Measurements from ENCODE around the gene ARPC2. TPM values are rescaled to one million over a fixed set of nuclear protein-coding genes. Genes with fewer than 3 reads are reported as not detected.

Gene ARPC2
- polyA plus RNA-seq, 2 donors: 150 to 426 TPM

DNA sequence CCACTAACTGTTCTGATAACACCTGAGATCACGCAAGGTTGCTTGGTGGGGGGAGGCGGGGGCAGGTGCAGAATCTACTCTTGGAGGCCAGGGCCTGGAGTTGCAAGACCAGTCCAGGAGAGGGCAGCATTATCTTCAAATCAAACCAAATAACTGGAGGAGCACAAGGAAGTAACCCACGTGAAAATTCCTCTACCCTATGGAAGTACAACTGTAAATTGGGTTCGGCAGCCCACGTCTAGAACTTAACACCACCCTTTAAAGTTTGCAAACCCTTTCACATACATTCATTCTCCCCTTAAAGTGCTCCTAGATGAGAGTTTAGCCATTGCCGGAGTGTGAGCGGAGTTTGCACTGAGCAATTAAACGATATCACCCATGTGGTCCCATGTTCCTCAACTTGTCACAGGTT, 30.6 kb upstream of the ARPC2 start:
- Histone ChIP-seq H3K4me3 (ENCODE audit: low read depth in 1 of 2, low read length in 2 of 2) (no peak overlapping the region), H3K27me3 (ENCODE audit: control insufficient read depth in 1 of 2, insufficient read depth in 2 of 2, low read length in 2 of 2) (no peaks in the 10 kb centered on the region), H3K36me3 (ENCODE audit: control insufficient read depth in 2 of 2, insufficient read depth in 2 of 2, low read length in 1 of 2) (no peaks in the 10 kb centered on the region), H3K4me1 (ENCODE audit: control insufficient read depth in 2 of 2, insufficient read depth in 2 of 2, low read length in 1 of 2) (no peaks in the 10 kb centered on the region), H3K27ac (ENCODE audit: low read depth in 2 of 2, low read length in 1 of 2) (no peak overlapping the region), H3K9me3 (ENCODE audit: control insufficient read depth in 2 of 2, insufficient read depth in 1 of 2, low read depth in 1 of 2, low read length in 1 of 2) (no peaks in the 10 kb centered on the region)
- 36 to 39% methylated on average over 8 of the region's 8 CpGs for WGBS, 2 donors

DNA sequence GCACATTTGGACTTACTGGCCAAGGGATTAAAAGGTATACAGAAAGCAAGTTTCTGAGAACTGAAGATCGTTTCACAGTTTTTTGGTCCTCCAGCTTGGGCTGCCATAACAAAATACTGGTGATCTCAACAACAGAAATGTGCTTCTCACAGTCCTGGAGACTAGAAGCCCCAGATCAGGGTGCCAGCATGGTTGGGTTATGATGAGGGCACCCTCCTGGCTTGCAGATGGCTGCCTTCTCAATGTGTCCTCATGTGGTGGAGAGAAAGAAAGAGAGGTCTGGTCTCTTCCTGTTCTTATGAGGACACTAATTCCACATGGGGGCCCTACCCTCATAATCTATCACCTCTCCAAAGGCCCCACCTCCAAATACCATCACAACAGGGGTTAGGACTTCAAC, 30.1 kb upstream of the ARPC2 start:
- no peak overlapping the region for H3K27ac ChIP-seq (ENCODE audit: low read depth in 2 of 2, low read length in 1 of 2)
- no peaks in the 10 kb centered on the region for H3K9me3 ChIP-seq (ENCODE audit: control insufficient read depth in 2 of 2, insufficient read depth in 1 of 2, low read depth in 1 of 2, low read length in 1 of 2)
- H3K27me3 ChIP-seq (ENCODE audit: control insufficient read depth in 1 of 2, insufficient read depth in 2 of 2, low read length in 2 of 2): no peaks in the 10 kb centered on the region
- no peak overlapping the region for H3K4me3 ChIP-seq (ENCODE audit: low read depth in 1 of 2, low read length in 2 of 2)
- no peaks in the 10 kb centered on the region for H3K36me3 ChIP-seq (ENCODE audit: control insufficient read depth in 2 of 2, insufficient read depth in 2 of 2, low read length in 1 of 2)
- WGBS, 2 donors: 53 to 58% methylated on average over 1 of the region's 1 CpG
- H3K4me1 ChIP-seq (ENCODE audit: control insufficient read depth in 2 of 2, insufficient read depth in 2 of 2, low read length in 1 of 2): no peaks in the 10 kb centered on the region

DNA sequence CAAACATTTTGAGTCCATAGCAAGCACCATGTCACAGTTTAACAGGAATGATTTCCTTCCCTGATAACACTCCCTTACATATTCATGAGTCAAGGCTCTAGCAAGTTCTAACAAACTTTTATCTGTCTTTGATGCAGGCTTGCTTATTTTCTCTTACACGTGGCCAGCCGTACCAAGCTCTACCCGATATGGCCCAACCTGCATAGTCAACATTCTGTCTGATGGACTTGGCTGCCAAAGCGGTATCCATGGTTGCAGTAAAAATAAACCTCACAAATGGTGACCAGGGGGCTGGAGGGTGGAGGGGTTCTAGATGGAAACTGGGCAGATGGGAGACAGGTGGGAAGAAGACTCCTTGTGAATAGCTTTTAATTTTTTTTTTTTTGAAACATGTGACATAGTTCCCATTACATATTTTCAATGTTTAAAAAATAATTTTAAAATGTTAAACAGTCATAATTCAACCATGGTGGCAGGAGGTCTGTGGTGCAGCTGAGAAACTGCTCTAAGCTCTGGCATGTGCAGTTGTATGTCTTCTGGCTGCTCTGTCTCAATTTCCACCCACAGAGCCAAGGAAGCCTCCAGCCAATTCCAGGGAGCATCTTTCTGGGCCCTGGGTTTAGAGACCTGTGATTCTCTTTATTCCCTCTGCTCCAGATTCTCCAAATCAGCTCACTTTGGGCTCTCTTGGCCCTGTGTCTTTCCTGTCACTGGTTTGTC, 29.5 kb upstream of the ARPC2 start:
- H3K27ac ChIP-seq (ENCODE audit: low read depth in 2 of 2, low read length in 1 of 2): peak overlapping the region in 1 of 2 donors; percentile 21
- H3K9me3 ChIP-seq (ENCODE audit: control insufficient read depth in 2 of 2, insufficient read depth in 1 of 2, low read depth in 1 of 2, low read length in 1 of 2): no peaks in the 10 kb centered on the region

DNA sequence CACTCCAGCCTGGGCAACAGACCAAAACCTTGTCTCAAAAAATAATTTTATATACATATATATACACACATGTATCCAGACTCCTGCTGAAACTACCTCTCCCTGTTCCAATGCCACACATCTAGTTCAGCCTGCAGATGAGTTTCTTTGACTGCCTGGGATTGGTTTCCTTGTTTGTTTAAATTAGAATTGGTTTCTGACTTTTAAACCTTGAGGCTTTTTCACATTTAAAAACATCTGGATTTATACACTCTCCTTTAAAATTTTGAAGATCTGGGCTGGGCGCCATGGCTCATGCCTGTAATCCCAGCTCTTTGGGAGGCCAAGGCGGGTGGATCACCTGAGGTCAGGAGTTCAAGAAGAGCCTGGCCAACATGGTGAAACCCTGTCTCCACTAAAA, 28.5 kb upstream of the ARPC2 start:
- no peak overlapping the region for H3K27ac ChIP-seq (ENCODE audit: low read depth in 2 of 2, low read length in 1 of 2)
- 82 to 85% methylated on average over 2 of the region's 2 CpGs for WGBS, 2 donors

More for the DNA sequence above, 29.5 kb upstream of the ARPC2 start:
- WGBS, 2 donors: 40 to 41% methylated on average over 4 of the region's 4 CpGs
- Histone ChIP-seq H3K4me3 (ENCODE audit: low read depth in 1 of 2, low read length in 2 of 2) (no peak overlapping the region), H3K4me1 (ENCODE audit: control insufficient read depth in 2 of 2, insufficient read depth in 2 of 2, low read length in 1 of 2) (no peaks in the 10 kb centered on the region), H3K27me3 (ENCODE audit: control insufficient read depth in 1 of 2, insufficient read depth in 2 of 2, low read length in 2 of 2) (no peaks in the 10 kb centered on the region), H3K36me3 (ENCODE audit: control insufficient read depth in 2 of 2, insufficient read depth in 2 of 2, low read length in 1 of 2) (no peaks in the 10 kb centered on the region)

DNA sequence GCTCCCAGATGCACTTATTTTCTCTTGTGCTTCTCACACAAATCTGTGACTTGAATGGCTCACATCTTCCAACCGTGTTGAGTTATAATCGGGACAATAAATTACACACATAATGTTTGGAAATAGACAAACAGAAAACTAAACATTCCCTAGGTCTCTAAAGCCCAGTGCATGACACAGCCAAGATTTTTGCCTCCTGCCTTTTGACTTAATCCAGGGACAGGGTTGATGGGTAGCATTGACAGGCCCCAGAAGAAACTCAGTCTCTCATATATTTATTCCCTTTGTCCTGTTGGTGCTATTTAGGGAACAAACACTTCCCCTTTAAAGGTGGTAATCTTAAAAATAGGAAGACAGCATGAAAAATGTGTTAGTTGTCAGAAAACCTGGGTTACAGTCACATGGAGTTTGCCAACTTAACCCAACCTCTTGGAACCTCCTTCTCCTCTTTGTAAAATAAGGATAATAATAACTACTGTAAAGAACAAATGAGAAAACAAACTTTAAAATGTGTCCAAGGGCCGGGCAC, 24.0 kb upstream of the ARPC2 start:
- WGBS, 2 donors: 63 to 76% methylated on average over 3 of the region's 3 CpGs
- Histone ChIP-seq H3K4me1 (ENCODE audit: control insufficient read depth in 2 of 2, insufficient read depth in 2 of 2, low read length in 1 of 2) (no peaks in the 10 kb centered on the region), H3K27me3 (ENCODE audit: control insufficient read depth in 1 of 2, insufficient read depth in 2 of 2, low read length in 2 of 2) (no peaks in the 10 kb centered on the region), H3K9me3 (ENCODE audit: control insufficient read depth in 2 of 2, insufficient read depth in 1 of 2, low read depth in 1 of 2, low read length in 1 of 2) (no peaks in the 10 kb centered on the region), H3K4me3 (ENCODE audit: low read depth in 1 of 2, low read length in 2 of 2) (no peak overlapping the region), H3K27ac (ENCODE audit: low read depth in 2 of 2, low read length in 1 of 2) (no peak overlapping the region), H3K36me3 (ENCODE audit: control insufficient read depth in 2 of 2, insufficient read depth in 2 of 2, low read length in 1 of 2) (no peaks in the 10 kb centered on the region)

More for the DNA sequence above, 28.5 kb upstream of the ARPC2 start:
- no peak overlapping the region for H3K4me3 ChIP-seq (ENCODE audit: low read depth in 1 of 2, low read length in 2 of 2)
- H3K27me3 ChIP-seq (ENCODE audit: control insufficient read depth in 1 of 2, insufficient read depth in 2 of 2, low read length in 2 of 2): no peaks in the 10 kb centered on the region
- H3K4me1 ChIP-seq (ENCODE audit: control insufficient read depth in 2 of 2, insufficient read depth in 2 of 2, low read length in 1 of 2): no peaks in the 10 kb centered on the region
- no peaks in the 10 kb centered on the region for H3K36me3 ChIP-seq (ENCODE audit: control insufficient read depth in 2 of 2, insufficient read depth in 2 of 2, low read length in 1 of 2)
- H3K9me3 ChIP-seq (ENCODE audit: control insufficient read depth in 2 of 2, insufficient read depth in 1 of 2, low read depth in 1 of 2, low read length in 1 of 2): no peaks in the 10 kb centered on the region

DNA sequence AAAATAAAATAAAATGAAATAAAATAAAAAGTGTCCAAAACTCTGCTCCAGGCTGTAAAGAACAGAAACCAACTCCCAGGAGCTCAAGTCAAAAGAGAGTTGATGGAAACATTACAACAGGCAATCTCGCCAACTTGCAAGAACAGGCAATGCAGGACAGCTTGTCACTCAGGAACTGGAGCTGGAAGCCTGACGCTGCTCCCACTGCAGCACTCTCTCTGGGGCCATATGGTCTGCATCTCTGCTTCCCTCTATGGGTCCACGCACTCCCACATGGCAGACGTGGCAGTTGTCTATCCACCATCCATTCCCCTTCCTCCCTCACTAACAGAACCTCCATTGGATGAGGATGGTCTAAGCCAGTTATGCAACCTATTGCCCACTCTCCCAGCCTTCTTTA, 23.3 kb upstream of the ARPC2 start:
- Histone ChIP-seq H3K4me3 (ENCODE audit: low read depth in 1 of 2, low read length in 2 of 2) (no peak overlapping the region), H3K27ac (ENCODE audit: low read depth in 2 of 2, low read length in 1 of 2) (no peak overlapping the region), H3K4me1 (ENCODE audit: control insufficient read depth in 2 of 2, insufficient read depth in 2 of 2, low read length in 1 of 2) (no peaks in the 10 kb centered on the region), H3K9me3 (ENCODE audit: control insufficient read depth in 2 of 2, insufficient read depth in 1 of 2, low read depth in 1 of 2, low read length in 1 of 2) (no peaks in the 10 kb centered on the region), H3K36me3 (ENCODE audit: control insufficient read depth in 2 of 2, insufficient read depth in 2 of 2, low read length in 1 of 2) (no peaks in the 10 kb centered on the region), H3K27me3 (ENCODE audit: control insufficient read depth in 1 of 2, insufficient read depth in 2 of 2, low read length in 2 of 2) (no peaks in the 10 kb centered on the region)
- WGBS, 2 donors: 87 to 93% methylated on average over 4 of the region's 4 CpGs

DNA sequence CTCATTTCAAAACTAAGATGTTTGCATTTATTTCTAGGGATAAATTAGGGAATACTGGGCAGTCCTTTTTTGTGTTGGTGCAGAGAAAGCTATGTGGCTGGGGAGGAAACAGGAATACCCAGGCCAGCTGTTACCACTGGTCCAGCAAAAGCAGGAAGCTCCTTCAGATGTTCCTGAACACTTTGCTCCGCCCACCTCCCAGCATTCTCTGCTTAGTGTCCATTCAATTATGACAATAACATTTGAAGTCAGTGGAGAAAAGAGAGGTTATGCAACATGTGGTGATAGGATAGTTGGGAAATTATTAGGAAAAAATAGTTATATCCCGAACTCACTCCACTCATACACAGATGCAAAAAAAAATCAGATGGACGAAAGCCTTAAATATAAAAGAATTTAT, 22.1 kb upstream of the ARPC2 start:
- no peaks in the 10 kb centered on the region for H3K9me3 ChIP-seq (ENCODE audit: control insufficient read depth in 2 of 2, insufficient read depth in 1 of 2, low read depth in 1 of 2, low read length in 1 of 2)
- no peaks in the 10 kb centered on the region for H3K36me3 ChIP-seq (ENCODE audit: control insufficient read depth in 2 of 2, insufficient read depth in 2 of 2, low read length in 1 of 2)
- no peaks in the 10 kb centered on the region for H3K4me1 ChIP-seq (ENCODE audit: control insufficient read depth in 2 of 2, insufficient read depth in 2 of 2, low read length in 1 of 2)
- H3K4me3 ChIP-seq (ENCODE audit: low read depth in 1 of 2, low read length in 2 of 2): no peak overlapping the region
- no peaks in the 10 kb centered on the region for H3K27me3 ChIP-seq (ENCODE audit: control insufficient read depth in 1 of 2, insufficient read depth in 2 of 2, low read length in 2 of 2)
- 90 to 96% methylated on average over 3 of the region's 3 CpGs for WGBS, 2 donors
- H3K27ac ChIP-seq (ENCODE audit: low read depth in 2 of 2, low read length in 1 of 2): no peak overlapping the region

DNA sequence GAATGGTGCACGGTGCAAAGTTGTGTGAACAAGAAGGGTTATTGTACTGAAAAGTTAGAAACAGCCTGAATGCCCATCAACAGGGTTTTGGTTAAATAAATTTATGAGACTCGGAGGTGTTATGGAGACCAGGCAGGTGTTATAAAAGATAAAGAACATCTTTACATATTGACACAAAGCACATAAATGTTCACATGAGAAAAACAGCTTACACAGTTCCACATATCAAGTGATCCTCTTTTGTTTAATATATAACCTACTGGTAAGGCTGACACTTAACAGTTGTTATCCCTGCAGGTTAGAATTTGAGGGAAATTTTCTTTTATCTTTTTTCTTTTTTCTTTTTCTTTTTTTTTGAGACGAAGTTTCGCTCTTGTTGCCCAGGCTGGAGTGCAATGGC, 20.0 kb upstream of the ARPC2 start:
- no peaks in the 10 kb centered on the region for H3K27me3 ChIP-seq (ENCODE audit: control insufficient read depth in 1 of 2, insufficient read depth in 2 of 2, low read length in 2 of 2)
- no peak overlapping the region for H3K4me3 ChIP-seq (ENCODE audit: low read depth in 1 of 2, low read length in 2 of 2)
- H3K4me1 ChIP-seq (ENCODE audit: control insufficient read depth in 2 of 2, insufficient read depth in 2 of 2, low read length in 1 of 2): no peaks in the 10 kb centered on the region
- no peak overlapping the region for H3K27ac ChIP-seq (ENCODE audit: low read depth in 2 of 2, low read length in 1 of 2)
- 77 to 80% methylated on average over 4 of the region's 4 CpGs for WGBS, 2 donors
- H3K36me3 ChIP-seq (ENCODE audit: control insufficient read depth in 2 of 2, insufficient read depth in 2 of 2, low read length in 1 of 2): no peaks in the 10 kb centered on the region
- H3K9me3 ChIP-seq (ENCODE audit: control insufficient read depth in 2 of 2, insufficient read depth in 1 of 2, low read depth in 1 of 2, low read length in 1 of 2): no peaks in the 10 kb centered on the region

DNA sequence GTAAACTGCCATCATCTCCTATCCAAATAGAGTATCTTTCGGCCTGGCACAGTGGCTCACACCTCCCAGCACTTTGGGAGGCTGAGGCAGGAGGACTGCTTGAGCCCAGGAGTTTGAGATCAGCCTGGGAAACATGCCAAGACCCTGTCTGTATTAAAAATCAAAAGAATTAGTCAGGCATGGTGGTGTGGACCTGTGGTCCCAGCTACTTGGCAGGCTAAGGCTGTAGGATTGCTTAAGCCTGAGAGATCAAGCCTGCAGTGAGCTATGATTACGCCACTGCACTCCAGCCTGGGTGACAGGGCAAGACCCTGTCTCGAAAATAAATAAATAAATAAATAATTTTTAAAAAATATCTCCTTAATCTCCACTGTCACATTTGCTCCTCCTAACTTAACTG, 14.7 kb upstream of the ARPC2 start:
- WGBS, 2 donors: 88% methylated on average over 3 of the region's 3 CpGs
- no peak overlapping the region for H3K4me3 ChIP-seq (ENCODE audit: low read depth in 1 of 2, low read length in 2 of 2)
- H3K36me3 ChIP-seq (ENCODE audit: control insufficient read depth in 2 of 2, insufficient read depth in 2 of 2, low read length in 1 of 2): no peaks in the 10 kb centered on the region

DNA sequence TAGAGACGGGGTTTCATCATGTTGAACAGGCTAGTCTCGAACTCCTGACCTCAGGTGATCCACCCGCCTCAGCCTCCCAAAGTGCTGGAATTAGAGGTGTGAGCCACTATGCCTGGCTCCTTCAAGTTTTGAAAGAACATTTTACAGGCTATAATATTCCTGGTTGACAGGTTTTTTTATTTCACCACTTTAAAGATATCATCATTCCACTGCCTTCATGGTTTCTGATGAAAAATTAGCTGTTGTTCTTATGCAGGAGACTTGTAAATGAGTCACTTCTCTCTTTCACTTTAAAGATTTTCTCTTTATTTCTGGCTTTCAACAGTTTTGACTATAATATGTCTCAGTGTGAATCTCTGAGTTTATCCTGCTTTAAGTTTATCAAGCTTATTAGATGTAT, 7.9 kb upstream of the ARPC2 start:
- Histone ChIP-seq H3K4me1 (ENCODE audit: control insufficient read depth in 2 of 2, insufficient read depth in 2 of 2, low read length in 1 of 2) (no peaks in the 10 kb centered on the region), H3K9me3 (ENCODE audit: control insufficient read depth in 2 of 2, insufficient read depth in 1 of 2, low read depth in 1 of 2, low read length in 1 of 2) (peaks cover 0 to 2% of the 10 kb centered on the region in 2 donors), H3K27ac (ENCODE audit: low read depth in 2 of 2, low read length in 1 of 2) (no peak overlapping the region), H3K4me3 (ENCODE audit: low read depth in 1 of 2, low read length in 2 of 2) (no peak overlapping the region), H3K36me3 (ENCODE audit: control insufficient read depth in 2 of 2, insufficient read depth in 2 of 2, low read length in 1 of 2) (no peaks in the 10 kb centered on the region), H3K27me3 (ENCODE audit: control insufficient read depth in 1 of 2, insufficient read depth in 2 of 2, low read length in 2 of 2) (no peaks in the 10 kb centered on the region)
- WGBS, 2 donors: 96 to 99% methylated on average over 3 of the region's 3 CpGs

More for the DNA sequence above, 14.7 kb upstream of the ARPC2 start:
- Histone ChIP-seq H3K27me3 (ENCODE audit: control insufficient read depth in 1 of 2, insufficient read depth in 2 of 2, low read length in 2 of 2) (no peaks in the 10 kb centered on the region), H3K9me3 (ENCODE audit: control insufficient read depth in 2 of 2, insufficient read depth in 1 of 2, low read depth in 1 of 2, low read length in 1 of 2) (no peaks in the 10 kb centered on the region), H3K27ac (ENCODE audit: low read depth in 2 of 2, low read length in 1 of 2) (no peak overlapping the region), H3K4me1 (ENCODE audit: control insufficient read depth in 2 of 2, insufficient read depth in 2 of 2, low read length in 1 of 2) (no peaks in the 10 kb centered on the region)
